ENCODE data around the gene OSBP2.

Gene OSBP2, protein sequence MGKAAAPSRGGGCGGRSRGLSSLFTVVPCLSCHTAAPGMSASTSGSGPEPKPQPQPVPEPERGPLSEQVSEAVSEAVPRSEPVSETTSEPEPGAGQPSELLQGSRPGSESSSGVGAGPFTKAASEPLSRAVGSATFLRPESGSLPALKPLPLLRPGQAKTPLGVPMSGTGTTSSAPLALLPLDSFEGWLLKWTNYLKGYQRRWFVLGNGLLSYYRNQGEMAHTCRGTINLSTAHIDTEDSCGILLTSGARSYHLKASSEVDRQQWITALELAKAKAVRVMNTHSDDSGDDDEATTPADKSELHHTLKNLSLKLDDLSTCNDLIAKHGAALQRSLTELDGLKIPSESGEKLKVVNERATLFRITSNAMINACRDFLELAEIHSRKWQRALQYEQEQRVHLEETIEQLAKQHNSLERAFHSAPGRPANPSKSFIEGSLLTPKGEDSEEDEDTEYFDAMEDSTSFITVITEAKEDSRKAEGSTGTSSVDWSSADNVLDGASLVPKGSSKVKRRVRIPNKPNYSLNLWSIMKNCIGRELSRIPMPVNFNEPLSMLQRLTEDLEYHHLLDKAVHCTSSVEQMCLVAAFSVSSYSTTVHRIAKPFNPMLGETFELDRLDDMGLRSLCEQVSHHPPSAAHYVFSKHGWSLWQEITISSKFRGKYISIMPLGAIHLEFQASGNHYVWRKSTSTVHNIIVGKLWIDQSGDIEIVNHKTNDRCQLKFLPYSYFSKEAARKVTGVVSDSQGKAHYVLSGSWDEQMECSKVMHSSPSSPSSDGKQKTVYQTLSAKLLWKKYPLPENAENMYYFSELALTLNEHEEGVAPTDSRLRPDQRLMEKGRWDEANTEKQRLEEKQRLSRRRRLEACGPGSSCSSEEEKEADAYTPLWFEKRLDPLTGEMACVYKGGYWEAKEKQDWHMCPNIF

DNA sequence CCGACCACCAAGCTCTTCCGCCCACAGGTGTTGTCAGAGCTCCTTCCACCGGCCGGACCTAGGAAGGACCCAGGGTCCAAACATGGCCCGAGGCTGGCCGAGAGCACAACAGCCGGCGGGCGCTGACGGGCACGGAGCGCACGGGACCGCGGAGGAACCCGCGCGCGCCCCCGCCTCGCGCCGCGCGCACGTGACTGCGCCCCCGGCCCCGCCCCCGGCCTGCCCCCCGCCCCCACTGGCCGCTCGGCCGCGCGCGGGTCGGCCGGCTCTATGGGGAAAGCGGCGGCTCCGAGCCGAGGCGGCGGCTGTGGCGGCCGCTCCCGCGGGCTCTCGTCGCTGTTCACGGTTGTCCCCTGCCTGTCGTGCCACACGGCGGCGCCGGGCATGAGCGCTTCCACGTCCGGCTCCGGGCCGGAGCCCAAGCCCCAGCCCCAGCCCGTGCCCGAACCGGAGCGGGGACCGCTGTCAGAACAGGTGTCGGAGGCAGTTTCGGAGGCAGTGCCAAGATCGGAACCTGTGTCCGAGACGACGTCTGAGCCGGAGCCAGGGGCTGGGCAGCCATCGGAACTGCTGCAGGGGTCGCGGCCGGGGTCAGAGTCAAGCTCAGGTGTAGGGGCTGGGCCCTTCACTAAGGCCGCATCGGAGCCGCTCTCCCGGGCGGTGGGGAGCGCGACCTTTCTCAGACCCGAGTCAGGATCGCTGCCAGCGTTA is at the start of gene OSBP2:
Gene OSBP2 (plus strand): TSS at position 235 of the 711 bp plus-strand sequence. CDS start 36 bp downstream, at position 271.
- TF ChIP-seq, protein P1, sequence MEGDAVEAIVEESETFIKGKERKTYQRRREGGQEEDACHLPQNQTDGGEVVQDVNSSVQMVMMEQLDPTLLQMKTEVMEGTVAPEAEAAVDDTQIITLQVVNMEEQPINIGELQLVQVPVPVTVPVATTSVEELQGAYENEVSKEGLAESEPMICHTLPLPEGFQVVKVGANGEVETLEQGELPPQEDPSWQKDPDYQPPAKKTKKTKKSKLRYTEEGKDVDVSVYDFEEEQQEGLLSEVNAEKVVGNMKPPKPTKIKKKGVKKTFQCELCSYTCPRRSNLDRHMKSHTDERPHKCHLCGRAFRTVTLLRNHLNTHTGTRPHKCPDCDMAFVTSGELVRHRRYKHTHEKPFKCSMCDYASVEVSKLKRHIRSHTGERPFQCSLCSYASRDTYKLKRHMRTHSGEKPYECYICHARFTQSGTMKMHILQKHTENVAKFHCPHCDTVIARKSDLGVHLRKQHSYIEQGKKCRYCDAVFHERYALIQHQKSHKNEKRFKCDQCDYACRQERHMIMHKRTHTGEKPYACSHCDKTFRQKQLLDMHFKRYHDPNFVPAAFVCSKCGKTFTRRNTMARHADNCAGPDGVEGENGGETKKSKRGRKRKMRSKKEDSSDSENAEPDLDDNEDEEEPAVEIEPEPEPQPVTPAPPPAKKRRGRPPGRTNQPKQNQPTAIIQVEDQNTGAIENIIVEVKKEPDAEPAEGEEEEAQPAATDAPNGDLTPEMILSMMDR (IDR thresholded peaks at IDR 0.05; ENCODE audit: insufficient read depth, low read depth, low read length, missing control alignments): no peak
- DNase-seq (ENCODE audit: low read depth): peak; percentile 8
- H3K4me3 ChIP-seq (ENCODE audit: low read length): peak within 1 kb of the TSS; percentile 58

DNA sequence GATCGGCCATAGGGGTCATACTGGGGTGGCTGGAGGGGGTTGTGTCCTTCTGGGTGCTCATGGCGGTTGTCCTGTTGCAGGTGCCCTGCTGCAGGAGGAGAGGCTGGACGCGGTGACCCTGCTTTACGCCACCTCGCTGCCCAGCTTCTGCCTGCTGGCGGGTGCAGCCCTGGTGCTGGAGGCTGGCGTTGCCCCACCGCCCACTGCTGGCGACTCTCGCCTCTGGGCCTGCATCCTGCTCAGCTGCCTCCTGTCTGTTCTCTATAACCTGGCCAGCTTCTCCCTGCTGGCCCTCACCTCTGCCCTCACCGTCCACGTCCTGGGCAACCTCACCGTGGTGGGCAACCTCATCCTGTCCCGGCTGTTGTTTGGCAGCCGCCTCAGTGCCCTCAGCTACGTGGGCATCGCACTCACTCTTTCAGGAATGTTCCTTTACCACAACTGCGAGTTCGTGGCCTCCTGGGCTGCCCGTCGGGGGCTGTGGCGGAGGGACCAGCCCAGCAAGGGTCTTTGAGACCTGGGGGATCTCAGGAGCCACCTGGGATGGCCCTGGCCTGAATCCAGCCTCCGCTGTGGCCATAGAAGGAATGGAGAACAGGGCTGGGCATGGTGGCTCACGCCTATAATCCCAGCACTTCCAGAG is 48.0 kb upstream of the OSBP2 start:
- H3K4me3 ChIP-seq (ENCODE audit: low read length): no peak overlapping the region
- TF ChIP-seq, protein P1 (IDR thresholded peaks at IDR 0.05; ENCODE audit: insufficient read depth, low read depth, low read length, missing control alignments): no peak
- no peak for DNase-seq (ENCODE audit: low read depth)

DNA sequence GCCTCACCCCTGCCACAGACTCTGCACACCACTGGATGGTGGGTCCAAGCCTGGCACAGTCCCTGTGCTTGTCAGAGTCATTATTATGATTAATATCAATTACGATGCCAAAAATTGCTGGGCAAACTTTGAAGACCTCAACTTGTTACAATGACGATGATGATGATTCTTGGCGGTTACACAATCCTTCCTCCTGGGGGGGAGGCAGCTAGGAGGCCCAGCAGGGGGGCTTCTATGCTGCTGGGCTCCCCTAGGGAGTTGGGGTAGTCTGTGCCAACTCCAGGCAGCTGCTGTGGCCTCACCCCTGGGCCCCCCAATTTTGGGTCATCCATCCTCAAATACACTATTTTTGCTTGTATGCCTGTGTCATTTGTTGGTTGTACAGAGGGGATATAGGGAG is 47.1 kb upstream of the OSBP2 start:
- no peak for DNase-seq (ENCODE audit: low read depth)
- no peak overlapping the region for H3K4me3 ChIP-seq (ENCODE audit: low read length)
- TF ChIP-seq, protein P1 (IDR thresholded peaks at IDR 0.05; ENCODE audit: insufficient read depth, low read depth, low read length, missing control alignments): no peak

DNA sequence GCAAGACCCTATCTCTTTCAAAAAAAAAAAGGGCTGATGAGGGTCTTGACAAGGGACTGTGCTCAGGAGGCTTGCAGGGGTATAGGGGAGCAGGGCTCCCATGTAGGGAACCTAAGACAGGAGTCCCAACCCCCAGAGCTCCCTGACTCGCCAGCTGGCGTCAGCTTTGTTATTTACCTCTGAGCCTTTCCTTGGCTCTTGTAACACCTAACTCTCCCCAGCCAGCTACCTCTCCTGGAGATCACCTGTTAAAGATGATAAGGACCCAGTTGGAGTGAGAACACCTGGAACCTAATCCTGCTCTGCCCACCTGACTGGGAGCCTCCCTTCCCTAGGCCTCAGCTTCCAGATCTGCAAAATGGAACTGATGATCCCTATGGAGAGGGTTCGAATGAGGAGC is 45.8 kb upstream of the OSBP2 start:
- TF ChIP-seq, protein P1 (IDR thresholded peaks at IDR 0.05; ENCODE audit: insufficient read depth, low read depth, low read length, missing control alignments): no peak
- H3K4me3 ChIP-seq (ENCODE audit: low read length): no peak overlapping the region
- DNase-seq (ENCODE audit: low read depth): no peak

DNA sequence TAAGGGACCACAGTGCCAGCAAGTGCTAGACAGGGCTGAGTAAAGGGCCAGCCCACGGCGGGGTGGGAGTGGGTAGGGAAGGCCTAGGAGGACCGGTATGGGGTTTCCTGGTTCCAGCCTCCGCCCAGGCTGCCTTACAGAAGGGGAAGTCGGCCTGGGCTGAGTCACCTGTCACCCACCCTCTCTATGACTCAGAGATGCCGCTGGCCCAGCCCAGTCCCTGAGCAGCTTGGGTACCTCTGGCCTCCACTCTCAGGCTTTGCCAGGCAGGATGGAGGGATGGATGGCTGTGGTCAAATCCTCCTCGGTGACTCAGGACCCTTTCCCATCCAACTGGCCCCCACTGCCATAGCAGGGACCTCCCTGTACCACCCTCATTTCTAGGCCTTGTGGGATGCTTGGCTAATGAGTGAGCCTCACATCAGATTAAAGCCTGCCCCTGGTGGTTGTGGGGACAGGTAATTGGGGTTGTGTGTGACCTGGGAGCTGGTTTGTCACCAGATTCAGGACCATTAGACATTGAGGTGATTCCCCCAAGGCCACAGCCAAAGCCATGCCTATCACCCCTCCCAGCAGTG is 45.2 kb upstream of the OSBP2 start:
- H3K4me3 ChIP-seq (ENCODE audit: low read length): no peak overlapping the region
- TF ChIP-seq, protein P1 (IDR thresholded peaks at IDR 0.05; ENCODE audit: insufficient read depth, low read depth, low read length, missing control alignments): peak; percentile 37
- peak; percentile 94 for DNase-seq (ENCODE audit: low read depth)
